GM12872 (cell line): Measurements from ENCODE around the gene HLA-F.

Experiments used
- TF ChIP-seq, protein P1 (sequence below): IDR thresholded peaks from 3 replicates; pipeline ENCODE4 v1.5.1; 2011; ENCODE audit warnings: low read depth, mild to moderate bottlenecking, low read length, moderate library complexity; ENCODE audit not compliant: insufficient read depth

The HLA-F gene

DNA sequence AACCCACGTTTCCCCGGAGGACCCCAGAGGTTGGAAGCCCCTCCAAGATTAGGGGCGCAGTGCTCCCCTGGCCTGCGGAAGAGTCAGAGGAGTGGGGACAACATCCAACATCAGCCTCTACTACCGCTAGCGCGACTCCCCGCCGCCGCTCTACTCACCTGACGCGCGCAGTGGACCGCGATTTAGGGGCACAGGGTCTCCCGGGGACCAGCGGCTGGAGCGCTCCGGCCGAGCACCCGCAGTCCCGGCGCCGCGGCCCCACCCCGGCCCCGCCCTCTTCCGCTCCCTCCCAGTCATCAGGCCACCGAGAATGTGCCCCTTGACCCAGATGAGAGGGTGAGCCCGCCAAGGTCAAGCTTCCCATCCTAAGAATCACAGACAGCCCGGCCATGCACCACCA lies 42.3 kb upstream of the HLA-F start, which contains the start of gene ZFP57:
ZFP57 (minus strand) TSS at position 249 of the 400 bp plus-strand sequence. CDS start 4,149 bp downstream, outside the sequence.
- TF ChIP-seq, protein P1, sequence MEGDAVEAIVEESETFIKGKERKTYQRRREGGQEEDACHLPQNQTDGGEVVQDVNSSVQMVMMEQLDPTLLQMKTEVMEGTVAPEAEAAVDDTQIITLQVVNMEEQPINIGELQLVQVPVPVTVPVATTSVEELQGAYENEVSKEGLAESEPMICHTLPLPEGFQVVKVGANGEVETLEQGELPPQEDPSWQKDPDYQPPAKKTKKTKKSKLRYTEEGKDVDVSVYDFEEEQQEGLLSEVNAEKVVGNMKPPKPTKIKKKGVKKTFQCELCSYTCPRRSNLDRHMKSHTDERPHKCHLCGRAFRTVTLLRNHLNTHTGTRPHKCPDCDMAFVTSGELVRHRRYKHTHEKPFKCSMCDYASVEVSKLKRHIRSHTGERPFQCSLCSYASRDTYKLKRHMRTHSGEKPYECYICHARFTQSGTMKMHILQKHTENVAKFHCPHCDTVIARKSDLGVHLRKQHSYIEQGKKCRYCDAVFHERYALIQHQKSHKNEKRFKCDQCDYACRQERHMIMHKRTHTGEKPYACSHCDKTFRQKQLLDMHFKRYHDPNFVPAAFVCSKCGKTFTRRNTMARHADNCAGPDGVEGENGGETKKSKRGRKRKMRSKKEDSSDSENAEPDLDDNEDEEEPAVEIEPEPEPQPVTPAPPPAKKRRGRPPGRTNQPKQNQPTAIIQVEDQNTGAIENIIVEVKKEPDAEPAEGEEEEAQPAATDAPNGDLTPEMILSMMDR = no peak

DNA sequence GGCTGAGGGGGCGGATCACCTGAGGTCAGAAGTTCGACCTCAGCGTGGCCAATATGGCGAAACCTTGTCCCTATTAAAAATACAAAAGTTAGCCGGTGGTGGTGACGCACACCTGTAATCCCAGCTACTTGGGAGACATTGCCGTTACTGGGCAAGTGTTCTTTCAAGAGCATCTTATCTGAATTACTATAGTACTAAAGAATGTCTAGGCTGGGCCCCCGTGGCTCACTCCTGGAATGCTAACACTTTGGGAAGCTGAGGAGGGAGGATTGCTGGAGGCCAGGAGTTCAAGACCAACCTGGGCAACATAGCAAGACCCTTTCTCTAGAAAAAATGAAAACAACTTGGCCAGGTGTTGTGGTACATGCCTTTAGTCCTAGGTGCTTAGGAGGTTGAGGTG lies 41.4 kb upstream of the HLA-F start:
- TF ChIP-seq, protein P1 = no peak

DNA sequence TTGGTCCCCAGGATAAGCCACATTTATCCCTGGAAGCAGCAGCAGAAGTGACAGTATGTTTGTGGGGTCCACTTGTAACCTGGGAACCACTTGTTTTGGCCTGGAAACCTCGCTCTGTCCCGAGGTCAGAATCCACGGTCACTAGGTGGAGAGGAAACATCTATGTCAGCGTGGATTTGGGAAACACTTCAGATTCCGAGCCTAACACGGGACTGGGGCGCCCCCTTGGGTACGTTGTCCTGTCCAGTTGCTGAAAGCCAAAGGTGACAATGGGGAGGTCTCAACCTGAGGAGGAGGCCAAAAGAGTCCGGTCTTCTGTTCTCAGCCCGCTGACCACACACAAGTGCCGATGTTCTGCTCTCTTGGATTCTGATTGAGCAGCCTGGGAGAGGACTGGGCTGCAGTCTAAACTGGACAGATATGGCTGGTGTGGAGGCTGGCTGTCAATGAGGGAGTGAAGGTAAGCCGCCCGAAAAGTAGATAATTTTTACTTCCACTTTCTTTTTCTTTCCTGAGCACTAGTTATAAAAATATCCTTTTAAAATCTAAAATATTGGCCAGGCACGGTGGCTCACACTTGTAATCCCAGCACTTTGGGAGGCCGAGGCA lies 37.4 kb upstream of the HLA-F start:
- TF ChIP-seq, protein P1 = no peak

DNA sequence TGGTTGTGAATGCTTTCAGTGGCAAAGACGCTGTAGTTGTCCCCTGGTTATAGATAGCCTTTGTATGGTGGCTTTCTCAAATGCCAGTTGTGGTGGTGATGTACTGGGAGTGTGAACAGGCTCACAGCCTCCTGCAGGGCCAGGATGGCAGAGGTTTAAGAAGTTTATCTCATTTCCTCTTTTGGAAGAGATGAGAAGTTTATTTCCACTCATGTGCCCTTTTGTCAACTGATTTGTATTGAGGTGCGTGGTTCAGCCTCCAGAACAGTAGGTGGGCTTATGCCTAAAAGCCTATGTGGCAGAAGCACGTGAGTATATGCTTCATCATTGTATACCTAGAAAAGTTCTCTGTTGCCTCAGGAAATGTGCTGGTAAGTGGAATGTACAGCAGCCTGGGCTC lies 28.6 kb upstream of the HLA-F start:
- TF ChIP-seq, protein P1 = no peak

DNA sequence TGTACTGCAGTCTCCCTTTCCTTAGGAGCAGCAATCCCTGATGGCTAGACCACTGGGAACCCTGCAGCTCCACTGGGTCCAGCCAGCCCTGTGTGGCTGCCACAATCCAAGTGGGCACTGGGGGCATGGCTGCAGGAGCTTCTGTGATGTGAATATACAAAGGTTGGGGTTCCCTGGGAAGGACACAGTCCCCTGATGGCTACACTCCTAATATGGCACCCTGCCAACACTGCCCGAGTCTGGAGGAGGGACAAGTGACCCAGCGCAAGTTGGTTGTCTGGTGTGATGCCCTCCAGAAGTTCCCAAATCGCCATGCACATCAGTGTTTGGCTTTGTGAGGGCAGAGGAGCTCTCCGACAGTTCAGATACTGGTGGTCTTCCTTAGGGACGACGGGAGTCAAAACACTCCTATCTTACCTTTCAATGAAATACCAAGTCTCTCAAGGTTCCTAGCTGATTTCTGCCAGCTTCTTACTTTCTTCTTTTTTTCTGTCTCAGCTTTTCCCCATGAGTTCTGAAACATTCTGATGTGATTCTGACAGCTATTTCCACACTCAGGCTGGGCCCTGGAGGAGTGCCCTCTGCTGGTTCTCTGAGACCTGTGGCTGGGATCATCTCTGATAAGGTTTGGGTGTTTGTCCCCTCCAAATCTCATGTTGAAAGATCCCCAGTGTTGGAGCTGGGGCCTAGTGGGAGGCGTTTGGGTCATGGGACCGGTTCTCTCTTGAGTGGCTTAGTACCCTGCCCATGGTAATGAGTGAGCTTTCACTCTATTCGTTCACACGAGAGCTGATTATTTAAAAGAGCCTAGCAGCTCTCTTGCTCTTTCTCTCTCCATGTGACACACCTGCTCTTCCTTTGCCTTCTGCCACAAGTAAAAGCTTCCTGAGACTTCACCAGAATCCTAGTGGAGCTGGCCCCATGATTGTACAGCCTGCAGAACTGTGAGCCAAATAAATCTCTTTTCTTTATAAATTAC lies 26.8 kb upstream of the HLA-F start:
- TF ChIP-seq, protein P1 = peak; percentile 63

DNA sequence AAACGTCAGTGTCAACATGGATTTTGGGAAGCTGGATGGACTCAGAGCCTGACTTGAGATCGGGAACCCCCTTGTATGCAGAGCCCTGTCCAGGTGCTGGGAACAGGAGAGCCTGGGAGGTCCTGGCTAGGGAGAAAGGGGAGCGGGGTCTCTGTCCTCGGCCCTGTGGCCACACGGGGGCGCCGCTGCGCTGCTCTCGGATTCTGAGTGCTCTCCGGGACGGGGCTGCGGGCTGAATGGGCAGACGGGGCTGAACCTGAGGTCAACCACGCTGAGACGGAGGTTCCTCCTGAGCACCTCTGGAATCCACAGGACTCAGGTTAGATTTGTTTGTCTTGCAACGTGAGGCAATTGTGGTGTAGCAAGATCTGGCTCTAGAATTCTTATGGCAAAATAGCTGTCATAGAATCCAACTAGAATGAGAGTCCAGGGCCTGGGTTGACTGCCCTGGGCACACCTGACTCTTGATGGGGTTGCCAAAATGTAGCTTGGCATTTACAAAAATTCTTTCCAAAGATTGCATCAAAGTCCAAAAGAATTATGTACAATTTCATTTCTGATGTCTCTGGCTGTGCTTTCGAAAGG lies 20.6 kb upstream of the HLA-F start:
- TF ChIP-seq, protein P1 = peak; percentile 85

DNA sequence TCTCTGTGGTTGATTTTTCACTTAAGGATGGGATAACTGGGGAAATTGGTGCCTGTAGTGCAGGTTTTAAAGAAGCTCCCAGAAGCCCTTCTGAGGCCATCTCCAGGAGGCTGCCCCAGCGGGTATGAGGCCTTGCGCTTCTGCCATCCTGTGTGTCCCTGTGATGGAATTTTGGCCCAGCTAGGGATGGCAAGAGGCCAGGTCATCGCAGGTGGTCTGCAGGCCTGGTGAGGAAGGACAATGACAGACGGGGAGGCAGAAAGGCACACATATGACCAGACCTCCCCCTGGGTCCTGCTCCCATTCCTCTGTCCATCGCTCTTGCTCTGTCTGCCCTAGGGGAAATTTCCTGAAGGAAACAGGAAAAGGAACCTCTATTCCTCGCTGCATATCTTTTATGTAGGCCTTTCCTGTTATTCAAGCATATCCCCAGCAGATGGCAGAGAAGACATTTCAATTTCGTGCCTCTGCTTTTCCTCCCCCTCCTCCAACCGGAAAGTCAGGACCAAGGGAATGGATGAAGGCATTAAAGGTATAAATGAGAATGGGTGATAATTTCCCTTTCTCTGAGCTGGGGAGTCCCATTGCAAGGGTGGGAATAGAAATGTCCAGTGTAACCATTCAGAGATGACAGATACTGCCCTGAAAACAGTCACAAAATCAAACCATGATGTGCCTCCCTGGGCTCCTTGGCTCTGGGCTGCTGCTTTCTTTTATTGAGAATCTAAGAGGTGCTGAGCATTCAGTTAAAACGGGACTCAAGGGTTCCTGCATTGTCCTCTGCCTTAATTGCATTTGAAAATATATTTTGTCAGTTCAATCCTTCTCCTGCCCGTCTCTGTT lies 17.6 kb upstream of the HLA-F start:
- TF ChIP-seq, protein P1 = peak; percentile 63
